Right ventricle myocardium superior (tissue), 1 donor: ENCODE data around the gene PLA2G15. TPM values are rescaled to one million over a fixed set of nuclear protein-coding genes. Genes with fewer than 3 reads are reported as not detected.

ENCODE experiments used
- ATAC-seq: fragments of 200-7000 bp; cut with Tn5 transposase; one replicate; pipeline ENCODE4 v1.9.1; 2020; ENCODE audit warnings: mild to moderate bottlenecking; ENCODE audit not compliant: poor library complexity
- DNase-seq: peaks from one replicate; pipeline ENCODE4 v3.0.0-alpha.2; 2020
- intact Hi-C: fragments of 100-400 bp; cut with DNase I; formaldehyde crosslinking; loops from one replicate; pipeline ENCODE4 v1.11.2; 2022
- total RNA-seq: library from RNA; stranded (reverse); fragmentation: NEBNext Ultra II Directional; extraction: Animal tissue kit (Norgen Biotek cat#: 25700); gene quantifications from one replicate; pipeline ENCODE4 v1.2.1, GENCODE V29; 2021
- donor health status: DM: no; HTN: yes; CAD: no; lungs with severe emphysema.

The PLA2G15 gene
- total RNA-seq, 1 donor from 2014 or later, result 38.1 TPM

- intact Hi-C loops, result no loop called here
- ATAC-seq (no peak), DNase-seq (no peak)
These were observed 948 bp downstream of the PLA2G15 start for GRCh38 chr16:68246121-68246520.

- ATAC-seq (no peak), DNase-seq (no peak)
- intact Hi-C loops, result no loop called here
These were observed 1.5 kb downstream of the PLA2G15 start for GRCh38 chr16:68246666-68247065.

- ATAC-seq, result peak; percentile 6
- DNase-seq, result no peak
- intact Hi-C loops, result no loop called here
These were observed 2.2 kb downstream of the PLA2G15 start for GRCh38 chr16:68247400-68247799.

- DNase-seq (no peak), ATAC-seq (no peak)
- intact Hi-C loops, result no loop called here
These were observed 2.8 kb downstream of the PLA2G15 start for GRCh38 chr16:68247932-68248331.

GRCh38 chr16:68249371-68249770 is 4.2 kb downstream of the PLA2G15 start:
- DNase-seq (no peak), ATAC-seq (no peak)
- intact Hi-C loops, result no loop called here

GRCh38 chr16:68250951-68251350 is 5.8 kb downstream of the PLA2G15 start:
- intact Hi-C loops, result no loop called here
- ATAC-seq, result no peak

GRCh38 chr16:68251832-68252231 is 6.7 kb downstream of the PLA2G15 start:
- DNase-seq, result no peak
- peak; percentile 89 for ATAC-seq

More at GRCh38 chr16:68250951-68251350, 5.8 kb downstream of the PLA2G15 start:
- DNase-seq, result no peak

GRCh38 chr16:68252383-68252782 is 7.2 kb downstream of the PLA2G15 start:
- peak; percentile 32 for ATAC-seq
- no peak for DNase-seq
- intact Hi-C loops, result no loop called here

More at GRCh38 chr16:68251832-68252231, 6.7 kb downstream of the PLA2G15 start:
- intact Hi-C loops, result no loop called here

GRCh38 chr16:68253721-68254120 is 8.5 kb downstream of the PLA2G15 start:
- DNase-seq, result no peak
- ATAC-seq, result no peak
- intact Hi-C loops, result no loop called here

- ATAC-seq (no peak), DNase-seq (peak; percentile 32)
- intact Hi-C loops, result no loop called here
These were observed 10.5 kb downstream of the PLA2G15 start for GRCh38 chr16:68255712-68256111.

- no peak for ATAC-seq
- intact Hi-C loops, result no loop called here
- peak; percentile 48 for DNase-seq
These were observed 12.2 kb downstream of the PLA2G15 start for GRCh38 chr16:68257251-68257905.

GRCh38 chr16:68257906-68258800 is 13.0 kb downstream of the PLA2G15 start:
- intact Hi-C loops, result no loop called here

GRCh38 chr16:68259007-68259825 is 14.0 kb downstream of the PLA2G15 start:
- ATAC-seq, result peak; percentile 21
- intact Hi-C loops, result no loop called here
- DNase-seq, result peak; percentile 57

More at GRCh38 chr16:68257906-68258800, 13.0 kb downstream of the PLA2G15 start:
- DNase-seq (peak; percentile 53), ATAC-seq (peak; percentile 38)

GRCh38 chr16:68263559-68264127 is 18.5 kb downstream of the PLA2G15 start:
- DNase-seq, result peak; percentile 8
- intact Hi-C loops, result loop anchor here (2.0 to 5.0 kb wide), 2 partner anchors 49 to 65 kb away; partner anchors contain the start of genes PRMT7 and SLC7A6OS
- no peak for ATAC-seq

- ATAC-seq (peak; percentile 79), DNase-seq (peak; percentile 88)
- intact Hi-C loops, result loop anchor here (5.0 kb wide), 1 partner anchor 48 kb away; the partner anchor contains the start of genes PRMT7 and SLC7A6OS
These were observed 19.2 kb downstream of the PLA2G15 start, which contains the start of gene SLC7A6 for GRCh38 chr16:68264128-68265077. Gene SLC7A6 (plus strand): TSS chr16:68264526. CDS start chr16:68274727, 10,201 bp downstream.

- DNase-seq (peak; percentile 73), ATAC-seq (peak; percentile 67)
- intact Hi-C loops, result no loop called here
These were observed 20.1 kb downstream of the PLA2G15 start for GRCh38 chr16:68265078-68265920.
